ENCODE results near the gene TWIST2.

DNA sequence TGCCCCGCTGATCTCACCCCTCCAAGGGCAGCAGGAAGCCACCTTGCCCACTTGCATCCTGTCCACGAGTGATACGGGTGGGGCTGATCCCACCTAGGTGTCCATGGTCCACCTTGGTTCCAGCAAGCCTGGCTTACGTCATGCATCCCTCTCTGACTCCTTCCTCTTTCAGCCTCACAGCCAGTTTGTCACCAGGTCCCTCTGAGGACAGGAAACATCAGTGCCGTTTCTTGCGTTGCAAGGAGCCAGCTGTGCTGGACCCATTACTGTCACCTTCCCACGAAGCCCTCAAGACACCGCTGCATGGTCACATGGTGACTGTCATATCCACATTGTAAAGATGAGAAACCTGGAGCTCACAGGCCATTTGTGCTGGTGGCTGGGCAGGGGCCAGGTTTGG is 34.8 kb upstream of the TWIST2 start:
- TF ChIP-seq, protein P1, sequence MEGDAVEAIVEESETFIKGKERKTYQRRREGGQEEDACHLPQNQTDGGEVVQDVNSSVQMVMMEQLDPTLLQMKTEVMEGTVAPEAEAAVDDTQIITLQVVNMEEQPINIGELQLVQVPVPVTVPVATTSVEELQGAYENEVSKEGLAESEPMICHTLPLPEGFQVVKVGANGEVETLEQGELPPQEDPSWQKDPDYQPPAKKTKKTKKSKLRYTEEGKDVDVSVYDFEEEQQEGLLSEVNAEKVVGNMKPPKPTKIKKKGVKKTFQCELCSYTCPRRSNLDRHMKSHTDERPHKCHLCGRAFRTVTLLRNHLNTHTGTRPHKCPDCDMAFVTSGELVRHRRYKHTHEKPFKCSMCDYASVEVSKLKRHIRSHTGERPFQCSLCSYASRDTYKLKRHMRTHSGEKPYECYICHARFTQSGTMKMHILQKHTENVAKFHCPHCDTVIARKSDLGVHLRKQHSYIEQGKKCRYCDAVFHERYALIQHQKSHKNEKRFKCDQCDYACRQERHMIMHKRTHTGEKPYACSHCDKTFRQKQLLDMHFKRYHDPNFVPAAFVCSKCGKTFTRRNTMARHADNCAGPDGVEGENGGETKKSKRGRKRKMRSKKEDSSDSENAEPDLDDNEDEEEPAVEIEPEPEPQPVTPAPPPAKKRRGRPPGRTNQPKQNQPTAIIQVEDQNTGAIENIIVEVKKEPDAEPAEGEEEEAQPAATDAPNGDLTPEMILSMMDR (IDR thresholded peaks at IDR 0.05), result no peak
- TF ChIP-seq EP300 (IDR thresholded peaks at IDR 0.05), result no peak
